RWPE2 (cell line): ENCODE results near the gene ABCA13.

Experiments used
- ATAC-seq: fragments of 200-7000 bp; cut with Tn5 transposase; 3 replicates; pipeline ENCODE4 v1.9.1; 2021; ENCODE audit warnings: low read depth
- DNase-seq: peaks from one replicate; pipeline ENCODE4 v3.0.0-alpha.2; 2020; ENCODE audit warnings: low spot score
- H3K27ac ChIP-seq: fragments of 450-650 bp; 2 replicates; pipeline ENCODE4 v1.5.1; 2017; ENCODE audit warnings: mild to moderate bottlenecking; ENCODE audit not compliant: poor library complexity, severe bottlenecking
- H3K27me3 ChIP-seq: fragments of 250-450 bp; sonication (Bioruptor Pico); 2 replicates; pipeline ENCODE4 v1.5.1; 2021; ENCODE audit warnings: mild to moderate bottlenecking, moderate library complexity; ENCODE audit not compliant: insufficient read depth, poor library complexity, severe bottlenecking
- H3K36me3 ChIP-seq: fragments of 250-450 bp; sonication (Bioruptor Pico); 2 replicates; pipeline ENCODE4 v1.5.1; 2020; ENCODE audit warnings: low read depth, mild to moderate bottlenecking, moderate library complexity
- H3K4me1 ChIP-seq: fragments of 250-450 bp; sonication (Bioruptor Pico); 2 replicates; pipeline ENCODE4 v1.5.1; 2021; ENCODE audit warnings: mild to moderate bottlenecking, moderate library complexity; ENCODE audit not compliant: insufficient read depth, poor library complexity, severe bottlenecking
- H3K4me3 ChIP-seq: fragments of 250-450 bp; sonication (Bioruptor Pico); 2 replicates; pipeline ENCODE4 v1.5.1; 2021; ENCODE audit warnings: mild to moderate bottlenecking, moderate library complexity; ENCODE audit not compliant: severe bottlenecking
- H3K9me3 ChIP-seq: fragments of 250-450 bp; sonication (Bioruptor Pico); 2 replicates; pipeline ENCODE4 v1.5.1; 2021; ENCODE audit warnings: mild to moderate bottlenecking, moderate library complexity; ENCODE audit not compliant: severe bottlenecking
- TF ChIP-seq, protein P1 (sequence below): fragments of 450-650 bp; IDR thresholded peaks from one replicate; pipeline ENCODE4 v1.5.1; 2017; ENCODE audit warnings: mild to moderate bottlenecking, moderate library complexity; ENCODE audit not compliant: poor library complexity, severe bottlenecking

ABCA13 gene

DNA sequence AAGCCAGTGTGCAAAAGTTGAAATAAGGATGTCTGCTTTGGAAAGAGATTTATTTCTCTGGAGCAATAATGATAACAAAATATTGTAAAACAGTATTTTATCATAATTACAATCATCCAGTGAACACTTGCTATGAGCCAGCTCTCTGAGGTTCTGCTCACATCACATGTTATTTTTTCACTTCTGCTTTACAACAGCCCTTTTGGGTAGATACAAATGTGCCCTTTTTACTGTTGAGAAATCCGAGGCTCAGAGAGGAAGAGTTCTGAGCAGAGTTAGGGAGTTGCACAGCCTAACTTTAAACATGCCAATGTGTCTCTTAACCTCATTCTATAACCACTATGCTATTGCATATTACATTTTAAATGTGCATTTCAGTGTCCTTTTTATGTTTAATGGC lies 520.5 kb downstream of the ABCA13 start:
- H3K9me3 ChIP-seq = no peaks in the 10 kb centered on the region
- H3K36me3 ChIP-seq = no peaks in the 10 kb centered on the region
- DNase-seq (no peak), ATAC-seq (no peak)
- no peak overlapping the region for H3K27ac ChIP-seq
- H3K4me1 ChIP-seq = no peaks in the 10 kb centered on the region
- TF ChIP-seq, protein P1, sequence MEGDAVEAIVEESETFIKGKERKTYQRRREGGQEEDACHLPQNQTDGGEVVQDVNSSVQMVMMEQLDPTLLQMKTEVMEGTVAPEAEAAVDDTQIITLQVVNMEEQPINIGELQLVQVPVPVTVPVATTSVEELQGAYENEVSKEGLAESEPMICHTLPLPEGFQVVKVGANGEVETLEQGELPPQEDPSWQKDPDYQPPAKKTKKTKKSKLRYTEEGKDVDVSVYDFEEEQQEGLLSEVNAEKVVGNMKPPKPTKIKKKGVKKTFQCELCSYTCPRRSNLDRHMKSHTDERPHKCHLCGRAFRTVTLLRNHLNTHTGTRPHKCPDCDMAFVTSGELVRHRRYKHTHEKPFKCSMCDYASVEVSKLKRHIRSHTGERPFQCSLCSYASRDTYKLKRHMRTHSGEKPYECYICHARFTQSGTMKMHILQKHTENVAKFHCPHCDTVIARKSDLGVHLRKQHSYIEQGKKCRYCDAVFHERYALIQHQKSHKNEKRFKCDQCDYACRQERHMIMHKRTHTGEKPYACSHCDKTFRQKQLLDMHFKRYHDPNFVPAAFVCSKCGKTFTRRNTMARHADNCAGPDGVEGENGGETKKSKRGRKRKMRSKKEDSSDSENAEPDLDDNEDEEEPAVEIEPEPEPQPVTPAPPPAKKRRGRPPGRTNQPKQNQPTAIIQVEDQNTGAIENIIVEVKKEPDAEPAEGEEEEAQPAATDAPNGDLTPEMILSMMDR = no peak
- peaks cover 9% of the 10 kb centered on the region for H3K27me3 ChIP-seq
- no peak overlapping the region for H3K4me3 ChIP-seq
